Endothelial cell of umbilical vein (primary cell): ENCODE results near the gene SPDYE4.

ENCODE experiments used
- CTCF ChIP-seq, 2 donors: IDR thresholded peaks; 1 replicate in 1 of 2; 2 replicates in 1 of 2; pipeline ENCODE4 v1.5.1; 2011; ENCODE audit warnings: low read length in 2 of 2, mild to moderate bottlenecking in 2 of 2, moderate library complexity in 2 of 2, control low read depth in 1 of 2, inconsistent platforms in 1 of 2, low read depth in 1 of 2; ENCODE audit not compliant: insufficient read depth in 1 of 2; ENCODE audit errors: extremely low read depth in 1 of 2
- EZH2 ChIP-seq: IDR thresholded peaks from 2 replicates; pipeline ENCODE4 v1.6.1; 2012; ENCODE audit warnings: borderline replicate concordance, low read depth, mild to moderate bottlenecking, moderate library complexity, low read length, inconsistent platforms; ENCODE audit not compliant: severe bottlenecking
- FOS ChIP-seq: IDR thresholded peaks from 2 replicates; pipeline ENCODE4 v1.6.1; 2011; ENCODE audit warnings: mild to moderate bottlenecking, low read length, moderate library complexity, borderline replicate concordance; ENCODE audit not compliant: insufficient read depth
- GATA2 ChIP-seq: IDR thresholded peaks from 2 replicates; pipeline ENCODE4 v1.7.0; 2011; ENCODE audit warnings: low read depth, mild to moderate bottlenecking, moderate library complexity, mixed read lengths, low read length; ENCODE audit not compliant: insufficient read length, insufficient read depth
- JUN ChIP-seq: IDR thresholded peaks from 2 replicates; pipeline ENCODE4 v1.6.1; 2011; ENCODE audit warnings: borderline replicate concordance, low read depth; ENCODE audit not compliant: insufficient read length, insufficient read depth
- MAX ChIP-seq: IDR thresholded peaks from 2 replicates; pipeline ENCODE4 v1.6.1; 2011; ENCODE audit not compliant: insufficient read depth, insufficient read length
- MYC ChIP-seq: IDR thresholded peaks from one replicate; pipeline ENCODE4 v1.6.1; 2011; ENCODE audit warnings: mild to moderate bottlenecking, low read depth, low read length
- POLR2A ChIP-seq: IDR thresholded peaks from 2 replicates; pipeline ENCODE4 v1.6.1; 2012; ENCODE audit warnings: low read depth, mild to moderate bottlenecking, control low read depth, low read length
- POLR2AphosphoS5 ChIP-seq: IDR thresholded peaks from 2 replicates; pipeline ENCODE4 v1.6.1; 2012; ENCODE audit warnings: low read depth, mild to moderate bottlenecking, control low read depth, low read length, moderate library complexity; ENCODE audit not compliant: insufficient read depth

GRCh38 chr17:8729860-8730259 is 28.5 kb downstream of the SPDYE4 start:
- no peak for TF ChIP-seq CTCF (IDR thresholded peaks at IDR 0.05; ENCODE audit: extremely low read depth in 1 of 2, insufficient read depth in 1 of 2, low read depth in 1 of 2, low read length in 2 of 2)
- no peak for TF ChIP-seq POLR2A
- no peak for TF ChIP-seq POLR2AphosphoS5
- TF ChIP-seq FOS = no peak
- TF ChIP-seq EZH2 = no peak
- no peak for TF ChIP-seq MAX
- TF ChIP-seq JUN = no peak
- TF ChIP-seq MYC = no peak
- TF ChIP-seq GATA2 = no peak
